HepG2 (cell line): Measurements from ENCODE around the gene TELO2. TPM values are rescaled to one million over a fixed set of nuclear protein-coding genes. Genes with fewer than 3 reads are reported as not detected.

Experiments used
- ATAC-seq: fragments of 200-7000 bp; cut with Tn5 transposase; 3 replicates; pipeline ENCODE4 v1.9.1; 2020; ENCODE audit warnings: mild to moderate bottlenecking, moderate library complexity
- BruUV-seq: library from RNA; stranded (reverse); fragments of 400-500 nt; replicated peaks from 2 replicates; lab custom pipeline; 2021; lab: Mats Ljungman, UMichigan
- CTCF ChIA-PET: fragments of 300-600 bp; formaldehyde crosslinking; extraction: SDS; loops from one replicate; lab custom pipeline; 2021; ENCODE audit warnings: low total read pairs, inconsistent platforms, low intra/inter-chr PET ratio; lab: Yijun Ruan, JAX
- POLR2A ChIA-PET: fragments of 350-600 bp; sonication (Branson Sonifier 250); formaldehyde crosslinking; loops from one replicate; lab custom pipeline; 2020; ENCODE audit warnings: antibody characterized with exemption, inconsistent platforms; lab: Yijun Ruan, JAX
- DNase-seq: peaks from one replicate; pipeline ENCODE4 v3.0.0-alpha.2; 2015; ENCODE audit warnings: low spot score
- FAIRE-seq: peaks from 3 replicates; lab custom pipeline; 2011; peaks lifted over from hg19 to GRCh38; lab: Jason Lieb, UNC
- H2AFZ ChIP-seq: one replicate; pipeline ENCODE4 v1.6.1; 2011; ENCODE audit warnings: low read length, inconsistent platforms
- H3K27ac ChIP-seq: fragments of 300-600 bp; 3 replicates; pipeline ENCODE4 v1.8.0; 2011; ENCODE audit warnings: mixed run types, mild to moderate bottlenecking, mixed read lengths, low read length, inconsistent platforms; ENCODE audit not compliant: insufficient read depth; ENCODE audit errors: extremely low read length
- H3K27me3 ChIP-seq, 2 experiments: fragments of 200-600 bp in 1 of 2; 2 replicates in 1 of 2; 3 replicates in 1 of 2; pipeline versions ENCODE4 v1.6.0 to v1.8.0; 2011; ENCODE audit warnings: low read length in 2 of 2, mild to moderate bottlenecking in 2 of 2, moderate library complexity in 2 of 2, inconsistent platforms in 1 of 2; ENCODE audit not compliant: insufficient read depth in 2 of 2, control insufficient read depth in 1 of 2
- H3K36me3 ChIP-seq, 2 experiments: fragments of 200-600 bp in 1 of 2; replicated peaks in 1 of 2; 2 replicates in 1 of 2; 3 replicates in 1 of 2; pipeline versions ENCODE4 v1.5.1 to v1.8.0; 2011; ENCODE audit warnings: low read length in 2 of 2, inconsistent platforms in 1 of 2; ENCODE audit not compliant: insufficient read depth in 2 of 2, control insufficient read depth in 1 of 2
- H3K4me1 ChIP-seq: 2 replicates; pipeline ENCODE4 v1.5.1; 2012; ENCODE audit warnings: low read length, inconsistent platforms; ENCODE audit not compliant: insufficient read depth
- H3K4me2 ChIP-seq: 2 replicates; pipeline ENCODE4 v1.6.0; 2011; ENCODE audit warnings: low read depth, low read length, inconsistent platforms
- H3K4me3 ChIP-seq, 3 experiments: fragments of 200-600 bp in 1 of 3; sonication (generic), shearing (Covaris generic) in 1 of 3; replicated peaks in 1 of 3; 2 replicates each; pipeline ENCODE4 v1.5.1; 2011 to 2016; ENCODE audit warnings: low read length in 3 of 3, inconsistent platforms in 2 of 3, low read depth in 2 of 3, mild to moderate bottlenecking in 2 of 3, control low read depth in 1 of 3, mixed read lengths in 1 of 3; ENCODE audit not compliant: insufficient read depth in 1 of 3
- H3K79me2 ChIP-seq: one replicate; pipeline ENCODE4 v1.6.1; 2011; ENCODE audit warnings: low read length, inconsistent platforms; ENCODE audit not compliant: insufficient read depth
- H3K9ac ChIP-seq: 2 replicates; pipeline ENCODE4 v1.6.0; 2011; ENCODE audit warnings: mild to moderate bottlenecking, low read depth, low read length, inconsistent platforms; ENCODE audit not compliant: insufficient read depth
- H3K9me3 ChIP-seq: 2 replicates; pipeline ENCODE4 v1.5.1; 2012; ENCODE audit warnings: mild to moderate bottlenecking, low read length
- H4K20me1 ChIP-seq: 2 replicates; pipeline ENCODE4 v1.6.0; 2011; ENCODE audit warnings: inconsistent platforms, mild to moderate bottlenecking, low read length, moderate library complexity; ENCODE audit not compliant: insufficient read depth
- EED ChIP-seq: sonication (generic); formaldehyde crosslinking; IDR thresholded peaks from 2 replicates; pipeline ENCODE4 v1.5.0; 2020; ENCODE audit warnings: mild to moderate bottlenecking, missing genetic modification reagents
- HNF1B ChIP-seq: sonication (generic); formaldehyde crosslinking; IDR thresholded peaks from 2 replicates; pipeline ENCODE4 v1.5.1; 2020; ENCODE audit warnings: mild to moderate bottlenecking, moderate library complexity, missing genetic modification reagents
- ZNF282 ChIP-seq: fragments of 450-650 bp; IDR thresholded peaks from 2 replicates; pipeline ENCODE4 v1.6.1; 2018; ENCODE audit not compliant: partially characterized antibody
- ZNF335 ChIP-seq: sonication (generic); formaldehyde crosslinking; IDR thresholded peaks from 2 replicates; pipeline ENCODE4 v1.4.0; 2020; ENCODE audit warnings: missing genetic modification reagents
- ZNF512B ChIP-seq: sonication (generic); formaldehyde crosslinking; IDR thresholded peaks from 2 replicates; pipeline ENCODE4 v1.5.1; 2020; ENCODE audit warnings: missing genetic modification reagents, mild to moderate bottlenecking, borderline replicate concordance
- ZNF558 ChIP-seq: sonication (generic); formaldehyde crosslinking; IDR thresholded peaks from 2 replicates; pipeline ENCODE4 v1.9.0; 2022; ENCODE audit warnings: mild to moderate bottlenecking, missing genetic modification reagents, borderline replicate concordance
- ZNF7 ChIP-seq: IDR thresholded peaks from 2 replicates; pipeline ENCODE4 v1.6.1; 2016; ENCODE audit warnings: missing biosample characterization, missing genetic modification reagents
- WGBS: methylation state at CpG from one replicate; pipeline ENCODE4 v1.1.6; 2017; ENCODE audit warnings: low lambda C conversion rate; 5-methylcytosine and 5-hydroxymethylcytosine counted together
- in situ Hi-C: cut with HindIII; loops from 2 replicates; pipeline ENCODE4 v1.10.0; 2017; ENCODE audit warnings: low pct_unique_long_range_greater_than_20kb; ENCODE audit not compliant: extremely low pct_ligation_motif_present
- intact Hi-C: fragments of 100-400 bp; cut with micrococcal nuclease; formaldehyde crosslinking; loops from one replicate; pipeline ENCODE4 v1.10.0; 2022; ENCODE audit not compliant: unreplicated experiment
- polyA plus RNA-seq, 8 experiments: library from polyadenylated mRNA; depleted of rRNA in 3 of 8; stranded (reverse) in 7 of 8; unstranded in 1 of 8; fragments of >200 nt; fragmentation: Illumina TruSeq in 4 of 8; extraction: Trizol in 4 of 8; gene quantifications; 2 replicates each; pipeline versions ENCODE4 v1.2.1 to v1.2.3, GENCODE V29; 2011 to 2016; ENCODE audit warnings: low read depth in 4 of 8, missing spikeins in 1 of 8, mixed read lengths in 1 of 8; ENCODE audit not compliant: insufficient read depth in 1 of 8
- total RNA-seq, 5 experiments: library from RNA; depleted of rRNA; stranded (reverse); fragments of >200 nt; fragmentation: Illumina TruSeq; extraction: Trizol; gene quantifications; 2 replicates each; pipeline ENCODE4 v1.2.3, GENCODE V29; 2016; ENCODE audit warnings: low read depth in 1 of 5

The TELO2 gene
- total and polyA plus RNA-seq, 2 of the 13 experiments (the other 11 are each of a cell fraction or from before 2014, with no cell fraction given), result 10.1 to 17.9 TPM

- Histone ChIP-seq H3K79me2 (no peaks in the 10 kb centered on the region), H2AFZ (no peak overlapping the region), H3K4me1 (peaks cover 29% of the 10 kb centered on the region), H3K27ac (no peak overlapping the region), H4K20me1 (no peaks in the 10 kb centered on the region), H3K4me2 (no peak overlapping the region), H3K36me3 (no peaks in the 10 kb centered on the region), H3K4me3 (no peak overlapping the region), H3K9ac (no peak overlapping the region), H3K27me3 (peaks cover 3 to 47% of the 10 kb centered on the region in 2 experiments; a peak in 4 of 5 replicates), H3K9me3 (no peaks in the 10 kb centered on the region)
- in situ Hi-C loops (no loop called here), intact Hi-C loops (no loop called here)
- TF ChIP-seq ZNF335 (CRISPR knock-in tag) (no peak), EED (no peak), ZNF558 (no peak), ZNF512B (CRISPR knock-in tag) (no peak), ZNF7 (CRISPR knock-in tag) (no peak), HNF1B (no peak), ZNF282 (no peak)
- DNase-seq (no peak), ATAC-seq (no peak), FAIRE-seq (no peak)
- CTCF ChIA-PET, result no interaction called here
- no TSS peak for BruUV-seq
- WGBS, result 80% methylated on average over 2 of the region's 24 CpGs
- POLR2A ChIA-PET, result no interaction called here
These were observed 5.0 kb upstream of the TELO2 start for GRCh38 chr16:1488054-1488601.
